ENCODE measurements around the gene AP2M1.

Gene AP2M1

DNA sequence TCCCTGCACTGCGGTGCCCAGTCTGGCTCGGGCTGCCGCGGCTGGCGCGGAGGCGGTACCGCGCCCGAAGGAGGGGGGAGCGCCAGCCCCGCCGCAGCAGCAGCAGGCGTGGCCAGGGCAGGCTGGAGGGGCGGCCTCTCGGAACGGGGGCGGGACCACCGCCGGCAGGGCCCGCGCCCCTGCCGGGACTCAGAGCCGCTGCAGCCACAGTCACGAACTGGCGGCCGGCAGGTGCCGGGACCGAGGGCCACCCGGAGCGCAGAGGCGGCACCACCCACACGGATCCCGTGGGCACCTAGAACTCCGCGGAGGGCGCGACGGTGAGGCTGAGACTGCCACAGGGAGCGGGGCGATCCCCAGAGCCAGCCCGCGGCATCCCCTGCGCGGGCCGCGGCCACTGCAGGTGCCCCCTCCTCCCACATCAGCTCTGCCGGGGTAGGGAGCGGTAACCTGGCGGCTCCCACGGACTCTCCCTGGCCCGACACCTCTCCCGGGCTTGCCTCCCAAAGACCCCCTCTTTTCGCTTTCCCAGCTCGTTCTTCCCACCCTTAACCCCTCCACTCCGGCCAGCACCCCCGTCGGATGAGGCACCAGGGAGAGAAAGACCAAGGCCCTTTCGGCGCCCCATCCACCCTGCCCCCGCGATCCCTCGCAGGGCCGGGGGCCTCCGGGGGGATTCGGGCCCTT lies 54.9 kb downstream of the AP2M1 start, which contains the start of gene VWA5B2:
TSS of gene VWA5B2 (plus strand) at position 192 of the 687 bp plus-strand sequence. CDS start 944 bp downstream, outside the sequence.
- no peak for FAIRE-seq

DNA sequence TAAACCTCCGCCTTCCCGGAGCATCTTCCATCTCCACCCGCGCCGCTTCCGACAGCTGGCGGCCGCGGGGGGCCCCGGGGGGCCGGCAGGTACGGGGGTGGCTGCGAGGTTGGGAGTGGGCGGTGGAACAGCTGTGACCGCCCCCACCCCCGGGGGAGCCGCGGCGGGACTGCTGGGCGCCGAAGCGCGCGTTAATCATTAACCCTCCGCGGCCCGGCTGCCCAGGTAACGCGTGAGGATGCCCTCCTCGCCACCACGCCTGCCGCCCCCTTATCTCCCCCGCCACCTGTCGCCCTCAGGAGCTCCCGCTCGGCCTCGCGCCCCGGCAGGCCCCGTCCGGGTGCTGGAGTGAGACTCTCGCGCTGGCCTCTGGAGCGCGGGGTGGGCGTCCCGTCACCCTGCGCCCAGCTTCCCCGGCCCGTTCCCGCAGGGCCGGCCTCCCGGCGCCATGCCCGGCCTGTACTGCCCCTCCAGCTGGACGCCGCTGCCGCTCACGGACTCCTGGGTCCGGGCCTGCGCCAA lies 55.5 kb downstream of the AP2M1 start:
- no peak for FAIRE-seq

DNA sequence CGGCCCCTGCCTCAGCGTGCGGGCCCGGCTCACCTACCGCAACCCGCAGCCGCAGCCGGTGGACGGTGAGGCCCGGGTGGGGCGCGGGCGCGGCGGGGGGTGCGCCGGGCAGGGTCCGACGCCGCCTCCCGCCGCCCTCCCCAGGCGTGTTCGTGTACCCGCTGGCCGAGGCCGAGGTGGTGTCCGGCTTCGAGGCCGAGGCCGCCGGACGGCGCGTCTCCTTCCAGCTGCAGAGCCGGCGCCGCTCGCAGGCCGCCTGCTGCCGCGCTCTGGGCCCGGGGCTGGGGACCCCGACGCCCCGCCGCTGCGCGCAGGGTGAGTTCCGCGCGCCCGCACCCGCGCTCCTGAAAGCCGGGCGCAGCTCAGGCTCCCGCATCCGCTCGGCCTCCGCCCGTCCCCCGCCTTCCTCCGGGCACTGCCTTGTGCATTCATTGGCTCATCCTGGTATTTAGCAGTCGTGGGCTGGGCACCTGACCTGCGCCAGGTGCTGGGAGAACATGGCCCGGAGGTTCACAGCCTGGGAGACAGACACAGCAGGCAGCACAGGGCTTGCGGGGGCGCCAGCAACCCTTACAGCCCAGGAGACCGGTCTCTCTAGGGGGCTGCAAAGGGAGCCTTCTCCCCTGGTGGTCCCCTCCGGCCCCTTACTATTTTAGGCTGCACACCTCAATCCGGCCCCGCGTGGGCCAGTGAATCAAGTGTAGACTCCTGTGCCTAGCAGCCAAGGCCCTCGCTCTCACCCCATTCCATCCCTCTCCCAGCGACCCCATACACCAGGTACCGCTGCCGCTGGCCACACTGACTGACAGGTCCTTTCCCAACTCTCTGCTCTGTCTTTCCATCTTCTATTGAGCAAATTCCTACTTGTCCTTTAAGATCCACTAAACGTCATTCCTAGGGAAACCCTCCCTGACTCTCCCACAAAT lies 56.2 kb downstream of the AP2M1 start:
- FAIRE-seq = no peak

DNA sequence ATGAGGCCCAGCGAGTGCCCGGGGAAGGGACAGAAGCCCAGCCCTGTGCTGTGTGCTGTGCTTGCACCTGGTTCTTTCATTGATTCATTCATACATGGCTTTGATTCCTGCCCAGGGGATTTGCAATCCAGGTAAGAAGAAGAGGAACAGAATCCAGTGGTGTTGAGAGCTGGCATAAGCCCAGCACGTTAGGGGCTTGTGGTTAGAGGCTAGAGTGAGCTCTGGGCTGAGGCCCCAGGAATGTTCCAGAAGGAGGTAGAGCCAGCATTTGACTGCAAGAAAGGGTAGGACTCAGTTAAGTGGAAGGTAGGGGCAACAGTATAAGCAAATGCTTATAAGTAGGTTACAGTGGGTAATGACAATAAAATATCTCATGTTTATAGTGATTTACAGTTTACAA lies 57.0 kb downstream of the AP2M1 start:
- no peak for FAIRE-seq

DNA sequence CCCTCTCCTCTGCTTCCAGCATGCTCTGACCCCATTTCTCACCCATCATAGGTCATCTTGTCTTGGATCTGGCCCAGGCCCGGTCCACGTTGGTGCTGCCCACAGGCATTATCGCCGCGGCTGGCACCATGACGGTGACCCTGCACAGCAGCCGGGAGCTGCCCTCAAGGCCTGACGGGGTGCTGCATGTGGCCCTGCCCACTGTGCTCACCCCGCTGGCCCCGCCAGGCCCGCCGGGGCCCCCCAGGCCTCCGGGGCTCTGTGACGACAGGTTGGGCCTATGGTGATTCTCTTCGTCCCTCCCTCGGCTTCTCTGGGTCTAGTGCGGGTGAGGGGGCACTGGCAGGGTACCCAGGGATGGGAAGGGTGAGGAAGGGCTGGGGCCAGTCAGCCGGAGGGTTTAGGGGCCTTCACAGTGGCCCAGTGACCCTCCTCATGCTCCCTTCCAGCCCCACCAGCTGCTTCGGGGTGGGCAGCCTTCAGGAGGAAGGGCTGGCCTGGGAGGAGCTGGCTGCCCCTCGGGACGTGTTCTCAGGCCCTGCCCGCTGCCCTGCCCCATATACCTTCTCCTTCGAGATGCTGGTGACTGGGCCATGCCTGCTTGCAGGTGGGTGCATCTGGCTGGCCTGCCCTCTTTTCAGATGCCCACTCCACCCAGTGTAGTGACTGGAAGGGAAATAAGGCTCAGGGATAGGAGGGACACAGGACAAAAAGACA lies 58.6 kb downstream of the AP2M1 start:
- no peak for FAIRE-seq

Measured in colon (tissue), 2 donors.